Measurements from ENCODE around the gene SRBD1.

The SRBD1 gene

GRCh38 chr2:45602624-45603023 is 8.4 kb downstream of the SRBD1 start:
- Histone ChIP-seq H3K36me3 (ENCODE audit: control insufficient read depth, insufficient read depth, low read length) (peaks cover 5% of the 10 kb centered on the region), H3K4me3 (replicated peaks; ENCODE audit: low read depth, low read length) (no peak overlapping the region), H3K27me3 (replicated peaks; ENCODE audit: control insufficient read depth, insufficient read depth, low read length) (no peaks in the 10 kb centered on the region)
- TF ChIP-seq CTCF (IDR thresholded peaks at IDR 0.05; ENCODE audit: insufficient read depth, low read length, poor library complexity, severe bottlenecking), result no peak
- DNase-seq (ENCODE audit: extremely low read depth, insufficient read length), result no peak

GRCh38 chr2:45598545-45598944 is 12.5 kb downstream of the SRBD1 start:
- Histone ChIP-seq H3K27me3 (replicated peaks; ENCODE audit: control insufficient read depth, insufficient read depth, low read length) (no peaks in the 10 kb centered on the region), H3K36me3 (ENCODE audit: control insufficient read depth, insufficient read depth, low read length) (peaks cover 2% of the 10 kb centered on the region), H3K4me3 (replicated peaks; ENCODE audit: low read depth, low read length) (no peak overlapping the region)
- no peak for DNase-seq (ENCODE audit: extremely low read depth, insufficient read length)
- no peak for TF ChIP-seq CTCF (IDR thresholded peaks at IDR 0.05; ENCODE audit: insufficient read depth, low read length, poor library complexity, severe bottlenecking)

DNA sequence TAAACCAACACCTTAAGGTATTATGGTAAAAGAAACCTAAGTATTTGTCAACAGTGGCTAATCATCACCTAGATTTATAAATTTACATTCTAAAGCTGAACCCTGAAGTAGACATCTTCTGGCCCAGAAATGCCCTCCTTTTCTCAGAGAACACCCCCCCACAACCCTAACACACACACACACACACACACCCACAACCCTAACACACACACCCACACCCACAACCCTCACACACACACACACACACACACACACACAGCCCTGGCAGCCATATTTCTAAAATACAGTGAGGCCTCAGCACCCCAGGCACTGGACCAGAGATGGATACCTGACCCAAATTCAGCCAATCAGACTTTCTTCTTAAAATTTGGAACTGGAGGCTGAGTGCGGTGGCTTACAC is 14.3 kb downstream of the SRBD1 start:
- H3K27me3 ChIP-seq (replicated peaks; ENCODE audit: control insufficient read depth, insufficient read depth, low read length), result no peaks in the 10 kb centered on the region
- H3K4me3 ChIP-seq (replicated peaks; ENCODE audit: low read depth, low read length), result no peak overlapping the region
- TF ChIP-seq CTCF (IDR thresholded peaks at IDR 0.05; ENCODE audit: insufficient read depth, low read length, poor library complexity, severe bottlenecking), result no peak
- H3K36me3 ChIP-seq (ENCODE audit: control insufficient read depth, insufficient read depth, low read length), result peaks cover 3% of the 10 kb centered on the region
- no peak for DNase-seq (ENCODE audit: extremely low read depth, insufficient read length)

DNA sequence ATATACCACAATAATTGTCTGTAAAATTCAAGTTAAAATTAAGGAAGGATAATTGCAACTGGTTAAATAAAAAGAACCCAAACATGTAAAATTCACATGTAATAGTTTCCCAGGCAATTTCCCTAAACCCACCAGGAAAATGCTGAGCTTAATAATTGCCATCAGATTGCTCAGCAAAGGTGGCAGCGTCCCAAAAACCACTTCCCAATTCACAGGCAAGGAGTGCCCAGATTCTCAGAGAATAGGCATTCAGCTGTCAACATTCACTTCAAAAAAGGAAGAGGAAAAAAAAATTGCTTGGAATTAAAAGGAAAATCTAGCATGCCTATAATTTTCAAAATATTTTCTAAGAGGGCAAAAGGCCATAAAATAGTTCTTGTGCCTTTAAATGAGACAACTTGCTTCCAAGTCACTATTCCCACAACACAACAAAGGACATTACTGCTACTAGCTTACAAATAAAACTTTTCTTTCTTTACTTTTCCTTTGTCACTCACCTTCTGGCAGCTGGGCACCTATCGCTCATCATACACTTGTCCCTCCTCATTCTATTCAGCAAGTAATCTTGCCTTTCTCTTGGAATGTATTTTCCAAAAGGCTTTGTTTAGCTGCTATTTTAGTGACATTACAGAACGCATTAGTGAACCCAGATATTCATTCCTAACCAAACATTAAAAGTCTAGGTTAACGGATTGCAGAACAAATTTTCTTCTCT is 15.2 kb downstream of the SRBD1 start:
- no peaks in the 10 kb centered on the region for H3K27me3 ChIP-seq (replicated peaks; ENCODE audit: control insufficient read depth, insufficient read depth, low read length)
- no peak for DNase-seq (ENCODE audit: extremely low read depth, insufficient read length)
- no peak for TF ChIP-seq CTCF (IDR thresholded peaks at IDR 0.05; ENCODE audit: insufficient read depth, low read length, poor library complexity, severe bottlenecking)
- peaks cover 1% of the 10 kb centered on the region for H3K36me3 ChIP-seq (ENCODE audit: control insufficient read depth, insufficient read depth, low read length)
- no peak overlapping the region for H3K4me3 ChIP-seq (replicated peaks; ENCODE audit: low read depth, low read length)

- Histone ChIP-seq H3K4me3 (replicated peaks; ENCODE audit: low read depth, low read length) (no peak overlapping the region), H3K27me3 (replicated peaks; ENCODE audit: control insufficient read depth, insufficient read depth, low read length) (no peaks in the 10 kb centered on the region), H3K36me3 (ENCODE audit: control insufficient read depth, insufficient read depth, low read length) (peaks cover 1% of the 10 kb centered on the region)
- DNase-seq (ENCODE audit: extremely low read depth, insufficient read length), result no peak
- no peak for TF ChIP-seq CTCF (IDR thresholded peaks at IDR 0.05; ENCODE audit: insufficient read depth, low read length, poor library complexity, severe bottlenecking)
These were observed 20.0 kb downstream of the SRBD1 start for GRCh38 chr2:45591073-45591472.
